B cell (primary cell): ENCODE results near the gene EHBP1.

Experiments
- EZH2 ChIP-seq: IDR thresholded peaks from 2 replicates; pipeline ENCODE4 v1.6.1; 2012; ENCODE audit warnings: borderline replicate concordance, low read depth, mild to moderate bottlenecking, moderate library complexity, low read length; ENCODE audit not compliant: insufficient read depth, poor library complexity, severe bottlenecking
- TF ChIP-seq, protein P1 (sequence below): fragments of 200-600 bp; IDR thresholded peaks from one replicate; pipeline ENCODE4 v1.8.0; 2022; ENCODE audit warnings: antibody characterized with exemption, mild to moderate bottlenecking

DNA sequence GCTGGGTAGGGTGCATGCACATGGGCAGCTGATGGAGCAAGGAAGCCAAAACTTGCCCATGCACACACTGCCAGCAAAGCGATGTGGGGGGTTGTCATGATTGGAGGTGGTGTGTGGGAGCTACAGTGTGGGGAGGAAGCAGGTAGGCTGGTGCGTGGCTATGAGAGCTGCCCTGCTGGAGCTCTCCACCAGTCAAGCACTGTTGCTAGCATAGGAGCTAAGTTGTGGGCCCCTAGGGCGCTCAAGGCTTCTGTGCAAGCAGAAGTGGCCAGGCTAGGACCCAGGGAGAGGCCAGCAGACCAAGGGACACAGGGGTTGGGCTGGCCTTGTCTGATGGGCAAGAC lies 20.2 kb downstream of the EHBP1 start:
- TF ChIP-seq, protein P1, sequence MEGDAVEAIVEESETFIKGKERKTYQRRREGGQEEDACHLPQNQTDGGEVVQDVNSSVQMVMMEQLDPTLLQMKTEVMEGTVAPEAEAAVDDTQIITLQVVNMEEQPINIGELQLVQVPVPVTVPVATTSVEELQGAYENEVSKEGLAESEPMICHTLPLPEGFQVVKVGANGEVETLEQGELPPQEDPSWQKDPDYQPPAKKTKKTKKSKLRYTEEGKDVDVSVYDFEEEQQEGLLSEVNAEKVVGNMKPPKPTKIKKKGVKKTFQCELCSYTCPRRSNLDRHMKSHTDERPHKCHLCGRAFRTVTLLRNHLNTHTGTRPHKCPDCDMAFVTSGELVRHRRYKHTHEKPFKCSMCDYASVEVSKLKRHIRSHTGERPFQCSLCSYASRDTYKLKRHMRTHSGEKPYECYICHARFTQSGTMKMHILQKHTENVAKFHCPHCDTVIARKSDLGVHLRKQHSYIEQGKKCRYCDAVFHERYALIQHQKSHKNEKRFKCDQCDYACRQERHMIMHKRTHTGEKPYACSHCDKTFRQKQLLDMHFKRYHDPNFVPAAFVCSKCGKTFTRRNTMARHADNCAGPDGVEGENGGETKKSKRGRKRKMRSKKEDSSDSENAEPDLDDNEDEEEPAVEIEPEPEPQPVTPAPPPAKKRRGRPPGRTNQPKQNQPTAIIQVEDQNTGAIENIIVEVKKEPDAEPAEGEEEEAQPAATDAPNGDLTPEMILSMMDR, result no peak
- TF ChIP-seq EZH2, result no peak
